ENCODE measurements around the gene ZNF483. TPM values are rescaled to one million over a fixed set of nuclear protein-coding genes. Genes with fewer than 3 reads are reported as not detected.

Gene ZNF483
- total and polyA plus RNA-seq, 8 donors = 1.1 to 8.0 (median 5.2) TPM

GRCh38 chr9:111604054-111604615 lies 79.2 kb downstream of the ZNF483 start:
- H3K27me3 ChIP-seq = no peaks in the 10 kb centered on the region
- DNase-seq (no peak), FAIRE-seq (no peak), ATAC-seq (no peak)
- no peak overlapping the region for H3K27ac ChIP-seq
- no peak for TF ChIP-seq CTCF (IDR thresholded peaks at IDR 0.05)
- H3K36me3 ChIP-seq = no peaks in the 10 kb centered on the region
- intact Hi-C loops (cut with DNase I) = no loop called here
- 84 to 88% methylated on average over 16 of the region's 16 CpGs for WGBS, 2 donors
- no peaks in the 10 kb centered on the region for H3K9me3 ChIP-seq
- no peak overlapping the region for H3K4me3 ChIP-seq
- peaks cover 0 to 9% (median 0%) of the 10 kb centered on the region in 3 donors for H3K4me1 ChIP-seq

- H3K36me3 ChIP-seq = no peaks in the 10 kb centered on the region
- DNase-seq = no peak
- no peak for ATAC-seq
- H3K27me3 ChIP-seq = no peaks in the 10 kb centered on the region
- WGBS, 2 donors = 71 to 73% methylated on average over 9 of the region's 9 CpGs
- FAIRE-seq = no peak
- H3K4me3 ChIP-seq = no peak overlapping the region
- TF ChIP-seq CTCF (IDR thresholded peaks at IDR 0.05) = no peak
- intact Hi-C loops (cut with DNase I) = no loop called here
- no peak overlapping the region for H3K27ac ChIP-seq
- H3K4me1 ChIP-seq = peaks cover 0 to 9% (median 0%) of the 10 kb centered on the region in 3 donors
- no peaks in the 10 kb centered on the region for H3K9me3 ChIP-seq
These were observed 80.1 kb downstream of the ZNF483 start for GRCh38 chr9:111605041-111605559.

GRCh38 chr9:111610149-111610548 lies 85.2 kb downstream of the ZNF483 start:
- Histone ChIP-seq H3K4me3 (no peak overlapping the region), H3K27me3 (no peaks in the 10 kb centered on the region), H3K9me3 (no peaks in the 10 kb centered on the region), H3K27ac (no peak overlapping the region), H3K4me1 (no peaks in the 10 kb centered on the region), H3K36me3 (no peaks in the 10 kb centered on the region)
- WGBS, 2 donors = 45 to 57% methylated on average over 5 of the region's 5 CpGs
- no peak for TF ChIP-seq CTCF (IDR thresholded peaks at IDR 0.05)
- no peak for FAIRE-seq
- no peak for ATAC-seq
- intact Hi-C loops (cut with DNase I) = no loop called here
- no peak for DNase-seq

- no peak overlapping the region for H3K4me3 ChIP-seq
- no peak overlapping the region for H3K27ac ChIP-seq
- FAIRE-seq = no peak
- no peaks in the 10 kb centered on the region for H3K4me1 ChIP-seq
- intact Hi-C loops (cut with DNase I) = no loop called here
- H3K36me3 ChIP-seq = no peaks in the 10 kb centered on the region
- no peaks in the 10 kb centered on the region for H3K9me3 ChIP-seq
- no peak for DNase-seq
- peak in 3 of 4 donors; percentile 21 to 46 (median 45) for ATAC-seq
- no peaks in the 10 kb centered on the region for H3K27me3 ChIP-seq
- WGBS, 2 donors = 53 to 54% methylated on average over 7 of the region's 7 CpGs
- no peak for TF ChIP-seq CTCF (IDR thresholded peaks at IDR 0.05)
These were observed 85.9 kb downstream of the ZNF483 start for GRCh38 chr9:111610845-111611244.

GRCh38 chr9:111613436-111614040 lies 88.6 kb downstream of the ZNF483 start:
- FAIRE-seq (no peak), ATAC-seq (peak in 3 of 4 donors; percentile 44 to 77 (median 55)), DNase-seq (no peak)
- Histone ChIP-seq H3K4me1 (no peaks in the 10 kb centered on the region), H3K9me3 (no peaks in the 10 kb centered on the region), H3K4me3 (no peak overlapping the region), H3K36me3 (no peaks in the 10 kb centered on the region), H3K27me3 (no peaks in the 10 kb centered on the region), H3K27ac (no peak overlapping the region)
- TF ChIP-seq CTCF (IDR thresholded peaks at IDR 0.05) = no peak
- WGBS, 2 donors = 25 to 34% methylated on average over 4 of the region's 4 CpGs
- intact Hi-C loops (cut with DNase I) = no loop called here
